ENCODE results near the gene DGCR8. TPM values are rescaled to one million over a fixed set of nuclear protein-coding genes. Genes with fewer than 3 reads are reported as not detected.

DGCR8 gene
- total RNA-seq, 1 experiment from 2014 or later: 34.7 TPM

GRCh38 chr22:20089977-20090729 is 10.1 kb downstream of the DGCR8 start:
- POLR2A ChIA-PET (ENCODE audit: unreplicated experiment): no interaction called here
- Histone ChIP-seq H3K4me1 (replicated peaks; ENCODE audit: insufficient read depth) (no peaks in the 10 kb centered on the region), H3K36me3 (ENCODE audit: low read depth) (no peaks in the 10 kb centered on the region), H3K4me2 (no peak overlapping the region), H3F3A (ENCODE audit: insufficient read depth, low read depth) (no peaks in the 10 kb centered on the region), H3K9me3 (ENCODE audit: insufficient read depth, low read depth) (no peaks in the 10 kb centered on the region), H4K20me1 (ENCODE audit: insufficient read depth) (peaks cover 8% of the 10 kb centered on the region; the same call in 1 of the 2 replicates), H3K27me3 (ENCODE audit: insufficient read depth, low read depth) (no peaks in the 10 kb centered on the region), H3K27ac (no peak overlapping the region), H2AFZ (no peak overlapping the region), H3K9me2 (ENCODE audit: insufficient read depth) (no peaks in the 10 kb centered on the region), H3K79me2 (ENCODE audit: low read depth) (peaks cover 11% of the 10 kb centered on the region), H3K4me3 (no peak overlapping the region)
- TF ChIP-seq CTCF (conservative IDR thresholded peaks at IDR 0.05): no peak
- TF ChIP-seq EZH2 (IDR thresholded peaks at IDR 0.05; ENCODE audit: low read depth): no peak
- no TSS peak for BruUV-seq (replicated peaks)
- intact Hi-C loops (cut with micrococcal nuclease; ENCODE audit: unreplicated experiment): no loop called here
- no peak for DNase-seq
- CTCF ChIA-PET: no interaction called here

- H3K9me3 ChIP-seq (ENCODE audit: insufficient read depth, low read depth): no peaks in the 10 kb centered on the region
- no peaks in the 10 kb centered on the region for H3K27me3 ChIP-seq (ENCODE audit: insufficient read depth, low read depth)
- no TSS peak for BruUV-seq (replicated peaks)
- intact Hi-C loops (cut with micrococcal nuclease; ENCODE audit: unreplicated experiment): no loop called here
- CTCF ChIA-PET: no interaction called here
- TF ChIP-seq CTCF (conservative IDR thresholded peaks at IDR 0.05) (no peak), EZH2 (IDR thresholded peaks at IDR 0.05; ENCODE audit: low read depth) (no peak)
- H3K4me2 ChIP-seq: no peak overlapping the region
- POLR2A ChIA-PET (ENCODE audit: unreplicated experiment): no interaction called here
- peaks cover 4% of the 10 kb centered on the region for H3K79me2 ChIP-seq (ENCODE audit: low read depth)
- no peak overlapping the region for H3K27ac ChIP-seq
- no peak for DNase-seq
- H3K4me3 ChIP-seq: no peak overlapping the region
- H2AFZ ChIP-seq: no peak overlapping the region
- H4K20me1 ChIP-seq (ENCODE audit: insufficient read depth): peaks cover 2% of the 10 kb centered on the region; the same call in 1 of the 2 replicates
- H3F3A ChIP-seq (ENCODE audit: insufficient read depth, low read depth): no peaks in the 10 kb centered on the region
- no peaks in the 10 kb centered on the region for H3K9me2 ChIP-seq (ENCODE audit: insufficient read depth)
- H3K4me1 ChIP-seq (replicated peaks; ENCODE audit: insufficient read depth): no peaks in the 10 kb centered on the region
- H3K36me3 ChIP-seq (ENCODE audit: low read depth): no peaks in the 10 kb centered on the region
These were observed 10.7 kb downstream of the DGCR8 start for GRCh38 chr22:20090730-20091240.

- Histone ChIP-seq H3K4me1 (replicated peaks; ENCODE audit: insufficient read depth) (no peaks in the 10 kb centered on the region), H3K9me3 (ENCODE audit: insufficient read depth, low read depth) (no peaks in the 10 kb centered on the region), H3F3A (ENCODE audit: insufficient read depth, low read depth) (no peaks in the 10 kb centered on the region), H3K36me3 (ENCODE audit: low read depth) (peaks cover 3% of the 10 kb centered on the region; the same call in 1 of the 2 replicates), H3K9me2 (ENCODE audit: insufficient read depth) (no peaks in the 10 kb centered on the region), H3K27ac (no peak overlapping the region), H3K79me2 (ENCODE audit: low read depth) (no peaks in the 10 kb centered on the region), H3K4me2 (no peak overlapping the region), H2AFZ (no peak overlapping the region), H3K4me3 (no peak overlapping the region), H3K27me3 (ENCODE audit: insufficient read depth, low read depth) (no peaks in the 10 kb centered on the region), H4K20me1 (ENCODE audit: insufficient read depth) (no peaks in the 10 kb centered on the region)
- BruUV-seq (replicated peaks): no TSS peak
- intact Hi-C loops (cut with micrococcal nuclease; ENCODE audit: unreplicated experiment): no loop called here
- TF ChIP-seq EZH2 (IDR thresholded peaks at IDR 0.05; ENCODE audit: low read depth) (no peak), CTCF (conservative IDR thresholded peaks at IDR 0.05) (no peak)
- CTCF ChIA-PET: no interaction called here
- DNase-seq: no peak
- POLR2A ChIA-PET (ENCODE audit: unreplicated experiment): no interaction called here
These were observed 11.8 kb downstream of the DGCR8 start for GRCh38 chr22:20091690-20092476.

Measured in PC-9 (cell line).